Left ventricle myocardium superior (tissue), 1 donor: Measurements from ENCODE around the gene SLC35A1. TPM values are rescaled to one million over a fixed set of nuclear protein-coding genes. Genes with fewer than 3 reads are reported as not detected.

Experiments used
- total RNA-seq: library from RNA; stranded (reverse); fragmentation: NEBNext Ultra II Directional; extraction: Animal tissue kit (Norgen Biotek cat#: 25700); gene quantifications from one replicate; pipeline ENCODE4 v1.2.1, GENCODE V29; 2021
- donor health status: DM: no; HTN: yes; CAD: no; lungs with severe emphysema.

Gene SLC35A1
- total RNA-seq, 1 donor from 2014 or later: 10.5 TPM

Other genes starting within 250 kb of the SLC35A1 start
- 13.7 TPM for gene SMIM8, start 150.4 kb upstream of the SLC35A1 start, total RNA-seq
- not detected for gene GJB7, start 143.7 kb upstream of the SLC35A1 start, total RNA-seq
- 1.7 TPM for gene C6orf163, start 128.2 kb upstream of the SLC35A1 start, total RNA-seq
- 0.25 TPM for gene CFAP206, start 65.0 kb upstream of the SLC35A1 start, total RNA-seq
- 19.2 TPM for gene RARS2, start 117.0 kb downstream of the SLC35A1 start, total RNA-seq
- 18.7 TPM for gene ORC3, start 117.2 kb downstream of the SLC35A1 start, total RNA-seq
- 30.7 TPM for gene AKIRIN2, start 229.3 kb downstream of the SLC35A1 start, total RNA-seq